Vagina (tissue), 2 donors: ENCODE measurements around the gene CCDC57. TPM values are rescaled to one million over a fixed set of nuclear protein-coding genes. Genes with fewer than 3 reads are reported as not detected.

ENCODE experiments used
- DNase-seq, 2 donors: peaks; one replicate each; pipeline ENCODE4 v3.0.0-alpha.2; 2017; ENCODE audit errors: extremely low spot score in 2 of 2
- H3K27ac ChIP-seq: fragments of 200-600 bp; sonication (generic); one replicate; pipeline ENCODE4 v1.5.1; 2019
- H3K27me3 ChIP-seq: fragments of 200-600 bp; sonication (generic); one replicate; pipeline ENCODE4 v1.5.1; 2019
- H3K36me3 ChIP-seq, 2 donors: fragments of 200-600 bp; sonication (generic); one replicate each; pipeline ENCODE4 v1.5.1; 2017 to 2019
- H3K4me1 ChIP-seq: fragments of 200-600 bp; sonication (generic); one replicate; pipeline ENCODE4 v1.5.1; 2019
- H3K4me3 ChIP-seq, 2 donors: fragments of 200-600 bp; sonication (generic); 1 replicate in 1 of 2; 2 replicates in 1 of 2; pipeline ENCODE4 v1.5.1; 2016 to 2019
- H3K9me3 ChIP-seq: fragments of 200-600 bp; sonication (generic); one replicate; pipeline ENCODE4 v1.5.1; 2019
- CTCF ChIP-seq, 3 experiments: fragments of 450-650 bp in 2 of 3; fragments of 200-600 bp in 1 of 3; sonication (generic) in 1 of 3; IDR thresholded peaks; one replicate each; pipeline ENCODE4 v1.5.1; 2017 to 2019; ENCODE audit warnings: antibody characterized with exemption in 3 of 3, mild to moderate bottlenecking in 2 of 3, moderate library complexity in 2 of 3
- POLR2A ChIP-seq, 2 donors: fragments of 450-650 bp; IDR thresholded peaks; one replicate each; pipeline ENCODE4 v1.6.1; 2017; ENCODE audit warnings: antibody characterized with exemption in 2 of 2, mild to moderate bottlenecking in 2 of 2, moderate library complexity in 2 of 2
- POLR2AphosphoS5 ChIP-seq, 2 donors: sonication (generic); formaldehyde crosslinking; IDR thresholded peaks; one replicate each; pipeline ENCODE4 v1.9.0; 2017; ENCODE audit warnings: antibody characterized with exemption in 2 of 2, mild to moderate bottlenecking in 2 of 2, low read depth in 1 of 2; ENCODE audit not compliant: insufficient read depth in 1 of 2
- intact Hi-C: fragments of 100-400 bp; cut with DNase I; formaldehyde crosslinking; loops from one replicate; pipeline ENCODE4 v1.15.1; 2023
- total RNA-seq: library from RNA; depleted of rRNA; stranded (reverse); fragments of >200 nt; gene quantifications from one replicate; pipeline ENCODE4 v1.2.3, GENCODE V29; 2016

The CCDC57 gene
- total RNA-seq, 1 donor from 2014 or later = 26.5 TPM

GRCh38 chr17:82064433-82065192 lies 148.0 kb downstream of the CCDC57 start:
- H3K36me3 ChIP-seq = peaks cover 0 to 37% of the 10 kb centered on the region in 2 donors
- peak overlapping the region; percentile 81 to 92 for H3K4me3 ChIP-seq

GRCh38 chr17:82063424-82064415 lies 148.9 kb downstream of the CCDC57 start:
- no peaks in the 10 kb centered on the region for H3K9me3 ChIP-seq
- peaks cover 30% of the 10 kb centered on the region for H3K4me1 ChIP-seq
- intact Hi-C loops = no loop called here
- DNase-seq = no peak
- no peak for TF ChIP-seq CTCF (IDR thresholded peaks at IDR 0.05)
- TF ChIP-seq POLR2AphosphoS5 (IDR thresholded peaks at IDR 0.05; ENCODE audit: insufficient read depth in 1 of 2, low read depth in 1 of 2) = no peak
- TF ChIP-seq POLR2A (IDR thresholded peaks at IDR 0.05) = no peak
- H3K36me3 ChIP-seq = peaks cover 0 to 41% of the 10 kb centered on the region in 2 donors
- H3K27ac ChIP-seq = no peak overlapping the region
- H3K27me3 ChIP-seq = no peaks in the 10 kb centered on the region
- H3K4me3 ChIP-seq = peak overlapping the region in 1 of 2 donors; percentile 81

More at GRCh38 chr17:82064433-82065192, 148.0 kb downstream of the CCDC57 start:
- Histone ChIP-seq H3K27me3 (no peaks in the 10 kb centered on the region), H3K9me3 (no peaks in the 10 kb centered on the region), H3K27ac (peak overlapping the region; percentile 94), H3K4me1 (peaks cover 30% of the 10 kb centered on the region)
- no peak for DNase-seq
- no peak for TF ChIP-seq POLR2A (IDR thresholded peaks at IDR 0.05)
- TF ChIP-seq CTCF (IDR thresholded peaks at IDR 0.05) = no peak
- intact Hi-C loops = no loop called here

- no peaks in the 10 kb centered on the region for H3K9me3 ChIP-seq
- no peak for DNase-seq
- intact Hi-C loops = no loop called here
- no peaks in the 10 kb centered on the region for H3K27me3 ChIP-seq
- H3K27ac ChIP-seq = no peak overlapping the region
- H3K4me1 ChIP-seq = peaks cover 30% of the 10 kb centered on the region
- peaks cover 0 to 47% of the 10 kb centered on the region in 2 donors for H3K36me3 ChIP-seq
- no peak for TF ChIP-seq CTCF (IDR thresholded peaks at IDR 0.05)
- TF ChIP-seq POLR2A (IDR thresholded peaks at IDR 0.05) = no peak
- no peak for TF ChIP-seq POLR2AphosphoS5 (IDR thresholded peaks at IDR 0.05; ENCODE audit: insufficient read depth in 1 of 2, low read depth in 1 of 2)
- H3K4me3 ChIP-seq = no peak overlapping the region
Observed at GRCh38 chr17:82062984-82063368, 149.7 kb downstream of the CCDC57 start.

- H3K27ac ChIP-seq = no peak overlapping the region
- no peak for DNase-seq
- H3K4me3 ChIP-seq = no peak overlapping the region
- peaks cover 30% of the 10 kb centered on the region for H3K4me1 ChIP-seq
- peaks cover 0 to 51% of the 10 kb centered on the region in 2 donors for H3K36me3 ChIP-seq
- TF ChIP-seq POLR2AphosphoS5 (IDR thresholded peaks at IDR 0.05; ENCODE audit: insufficient read depth in 1 of 2, low read depth in 1 of 2) = no peak
- TF ChIP-seq CTCF (IDR thresholded peaks at IDR 0.05) = no peak
- no peak for TF ChIP-seq POLR2A (IDR thresholded peaks at IDR 0.05)
- intact Hi-C loops = no loop called here
- H3K9me3 ChIP-seq = no peaks in the 10 kb centered on the region
- no peaks in the 10 kb centered on the region for H3K27me3 ChIP-seq
Observed at GRCh38 chr17:82062076-82062983, 150.3 kb downstream of the CCDC57 start.
